HFF-Myc (cell line): Measurements from ENCODE around the gene ADPRHL1.
A peak's percentile ranks its signal among the peaks of the same experiment; 100 is the strongest.
"Not testable (repeated sequence)": the region's sequence is repeated elsewhere in the genome, so short reads cannot be mapped to it uniquely, and the experiment has no call there.

Source experiments
- DNase-seq: peaks from one replicate; pipeline ENCODE4 v3.0.0-alpha.2; 2011; ENCODE audit warnings: low read depth; ENCODE audit errors: extremely low read depth
- H3K4me3 ChIP-seq: replicated peaks from 2 replicates; pipeline ENCODE4 v1.5.1; 2011; ENCODE audit warnings: low read depth, mild to moderate bottlenecking, control low read depth, low read length
- CTCF ChIP-seq: IDR thresholded peaks from 2 replicates; pipeline ENCODE4 v1.5.1; 2012; ENCODE audit warnings: mild to moderate bottlenecking, low read depth, low read length, control low read depth; ENCODE audit errors: missing control alignments

The ADPRHL1 gene

GRCh38 chr13:113393226-113393562 is 60.1 kb downstream of the ADPRHL1 start:
- no peak for DNase-seq
- TF ChIP-seq CTCF, result no peak
- peak overlapping the region; percentile 67 for H3K4me3 ChIP-seq

GRCh38 chr13:113390874-113391497 is 62.3 kb downstream of the ADPRHL1 start:
- no peak for DNase-seq
- no peak overlapping the region for H3K4me3 ChIP-seq
- TF ChIP-seq CTCF, result no peak

GRCh38 chr13:113389586-113389985 is 63.7 kb downstream of the ADPRHL1 start:
- not testable (repeated sequence) for H3K4me3 ChIP-seq, DNase-seq

GRCh38 chr13:113387396-113387795 is 65.9 kb downstream of the ADPRHL1 start:
- no peak overlapping the region for H3K4me3 ChIP-seq
- DNase-seq, result no peak
- no peak for TF ChIP-seq CTCF

- no peak for DNase-seq
- TF ChIP-seq CTCF, result no peak
- no peak overlapping the region for H3K4me3 ChIP-seq
These were observed 70.2 kb downstream of the ADPRHL1 start for GRCh38 chr13:113383089-113383488.

- not testable (repeated sequence) for H3K4me3 ChIP-seq, DNase-seq
These were observed 70.7 kb downstream of the ADPRHL1 start for GRCh38 chr13:113382542-113382941.

- no peak for DNase-seq
- H3K4me3 ChIP-seq, result no peak overlapping the region
- no peak for TF ChIP-seq CTCF
These were observed 74.5 kb downstream of the ADPRHL1 start for GRCh38 chr13:113378825-113379224.

GRCh38 chr13:113374511-113375175 is 78.6 kb downstream of the ADPRHL1 start:
- DNase-seq, result no peak
- H3K4me3 ChIP-seq, result no peak overlapping the region
- TF ChIP-seq CTCF, result no peak
